Keratinocyte (primary cell): ENCODE data around the gene CYTH1. TPM values are rescaled to one million over a fixed set of nuclear protein-coding genes. Genes with fewer than 3 reads are reported as not detected.

Source experiments
- DNase-seq: peaks from one replicate; pipeline ENCODE4 v3.0.0-alpha.2; 2011; ENCODE audit warnings: low read depth, missing footprints, low spot score
- FAIRE-seq: peaks from 2 replicates; lab custom pipeline; 2011; peaks lifted over from hg19 to GRCh38; lab: Jason Lieb, UNC
- H2AFZ ChIP-seq: 2 replicates; pipeline ENCODE4 v1.6.0; 2012; ENCODE audit warnings: low read length, control low read depth, inconsistent platforms; ENCODE audit not compliant: control insufficient read depth
- H3K27ac ChIP-seq: 2 replicates; pipeline ENCODE4 v1.5.1; 2011; ENCODE audit warnings: low read length; ENCODE audit not compliant: control insufficient read depth, insufficient read depth
- H3K27me3 ChIP-seq: 3 replicates; pipeline ENCODE4 v1.6.0; 2011; ENCODE audit warnings: low read length; ENCODE audit not compliant: control insufficient read depth, insufficient read depth; ENCODE audit errors: extremely low read depth
- H3K36me3 ChIP-seq, 2 experiments: 2 replicates in 1 of 2; 3 replicates in 1 of 2; pipeline ENCODE4 v1.5.1; 2011; ENCODE audit warnings: low read length in 2 of 2, mild to moderate bottlenecking in 1 of 2; ENCODE audit not compliant: control insufficient read depth in 2 of 2, insufficient read depth in 2 of 2; ENCODE audit errors: extremely low read depth in 1 of 2
- H3K4me1 ChIP-seq: 3 replicates; pipeline ENCODE4 v1.5.1; 2011; ENCODE audit warnings: low read length; ENCODE audit not compliant: control insufficient read depth, insufficient read depth; ENCODE audit errors: extremely low read depth
- H3K4me2 ChIP-seq: 3 replicates; pipeline ENCODE4 v1.6.0; 2011; ENCODE audit warnings: low read depth, low read length; ENCODE audit not compliant: control insufficient read depth, insufficient read depth; ENCODE audit errors: extremely low read depth
- H3K4me3 ChIP-seq, 3 experiments: fragments of 200-600 bp in 1 of 3; sonication (generic) in 1 of 3; 2 replicates in 2 of 3; 3 replicates in 1 of 3; pipeline ENCODE4 v1.5.1; 2011 to 2016; ENCODE audit warnings: low read length in 3 of 3, mild to moderate bottlenecking in 3 of 3, control low read depth in 2 of 3, inconsistent platforms in 1 of 3, low read depth in 1 of 3, mixed read lengths in 1 of 3, mixed run types in 1 of 3, moderate library complexity in 1 of 3; ENCODE audit not compliant: control insufficient read depth in 2 of 3, insufficient read depth in 2 of 3; ENCODE audit errors: extremely low read depth in 1 of 3
- H3K79me2 ChIP-seq: 2 replicates; pipeline ENCODE4 v1.6.0; 2012; ENCODE audit warnings: low read length; ENCODE audit not compliant: control insufficient read depth, insufficient read depth
- H3K9ac ChIP-seq: 3 replicates; pipeline ENCODE4 v1.6.0; 2011; ENCODE audit warnings: low read length; ENCODE audit not compliant: control insufficient read depth, insufficient read depth; ENCODE audit errors: extremely low read depth
- H3K9me1 ChIP-seq: 3 replicates; pipeline ENCODE4 v1.6.0; 2011; ENCODE audit warnings: low read length; ENCODE audit not compliant: control insufficient read depth, insufficient read depth; ENCODE audit errors: extremely low read depth
- H3K9me3 ChIP-seq: 2 replicates; pipeline ENCODE4 v1.5.1; 2012; ENCODE audit warnings: low read depth, low read length; ENCODE audit not compliant: control insufficient read depth
- H4K20me1 ChIP-seq: 3 replicates; pipeline ENCODE4 v1.6.0; 2011; ENCODE audit warnings: low read length; ENCODE audit not compliant: control insufficient read depth, insufficient read depth; ENCODE audit errors: extremely low read depth
- CTCF ChIP-seq, 3 experiments: IDR thresholded peaks in 1 of 3; conservative IDR thresholded peaks in 1 of 3; optimal IDR thresholded peaks in 1 of 3; 2 replicates in 2 of 3; 3 replicates in 1 of 3; pipeline versions ENCODE3 to v1.5.1; 2011; ENCODE audit warnings: low read length in 3 of 3, mild to moderate bottlenecking in 3 of 3, moderate library complexity in 2 of 3, control low read depth in 1 of 3, inconsistent platforms in 1 of 3; ENCODE audit not compliant: insufficient read depth in 2 of 3; ENCODE audit errors: extremely low read depth in 1 of 3
- EZH2 ChIP-seq: IDR thresholded peaks from one replicate; pipeline ENCODE4 v1.6.1; 2012; ENCODE audit warnings: inconsistent platforms, mild to moderate bottlenecking, low read length, moderate library complexity
- dilution Hi-C: fragments of 300-500 bp; cut with MboI; formaldehyde crosslinking; loops from one replicate; pipeline ENCODE4 v1.7.0; 2020; ENCODE audit warnings: low sequenced_read_pairs; ENCODE audit not compliant: extremely low pct_ligation_motif_present
- polyA plus RNA-seq, 5 experiments: library from polyadenylated mRNA; depleted of rRNA in 3 of 5; stranded (reverse) in 3 of 5; stranded (forward) in 1 of 5; unstranded in 1 of 5; fragments of >200 nt; gene quantifications; 1 replicate in 1 of 5; 2 replicates in 3 of 5; 3 replicates in 1 of 5; pipeline versions ENCODE4 v1.2.1 to v1.2.3, GENCODE V29; 2011 to 2012; ENCODE audit warnings: missing spikeins in 2 of 5, low read depth in 1 of 5, low replicate concordance in 1 of 5

Gene CYTH1
- polyA plus RNA-seq, 1 donor (not counting 4 experiments of a cell fraction or from before 2014, with no cell fraction given) = 28.3 TPM

GRCh38 chr17:78724999-78725398, 57.1 kb downstream of the CYTH1 start:
- no peak overlapping the region for H3K9ac ChIP-seq
- TF ChIP-seq EZH2 (no peak), CTCF (optimal IDR thresholded peaks at IDR 0.05 in 1 of 3, IDR thresholded peaks at IDR 0.05 in 1 of 3, conservative IDR thresholded peaks at IDR 0.05 in 1 of 3; ENCODE audit: extremely low read depth in 1 of 3, insufficient read depth in 2 of 3, low read length in 3 of 3) (no peak)
- peaks cover 6% of the 10 kb centered on the region for H3K9me1 ChIP-seq
- no peaks in the 10 kb centered on the region for H3K27me3 ChIP-seq
- H3K4me2 ChIP-seq = no peak overlapping the region
- DNase-seq (no peak), FAIRE-seq (no peak)
- no peak overlapping the region for H2AFZ ChIP-seq
- H3K4me3 ChIP-seq = no peak overlapping the region
- H3K36me3 ChIP-seq = no peaks in the 10 kb centered on the region
- dilution Hi-C loops = no loop called here
- H3K9me3 ChIP-seq = no peaks in the 10 kb centered on the region
- peaks cover 92% of the 10 kb centered on the region for H3K79me2 ChIP-seq
- peaks cover 10% of the 10 kb centered on the region for H3K4me1 ChIP-seq
- H4K20me1 ChIP-seq = peaks cover 17% of the 10 kb centered on the region
- H3K27ac ChIP-seq = no peak overlapping the region

GRCh38 chr17:78724544-78724943, 57.5 kb downstream of the CYTH1 start:
- Histone ChIP-seq H3K9ac (no peak overlapping the region), H3K27me3 (no peaks in the 10 kb centered on the region), H3K36me3 (no peaks in the 10 kb centered on the region), H3K4me1 (peaks cover 10% of the 10 kb centered on the region), H3K9me3 (no peaks in the 10 kb centered on the region), H2AFZ (no peak overlapping the region), H3K79me2 (peaks cover 92% of the 10 kb centered on the region), H3K4me2 (no peak overlapping the region), H3K9me1 (peaks cover 6% of the 10 kb centered on the region), H4K20me1 (peaks cover 17% of the 10 kb centered on the region), H3K4me3 (no peak overlapping the region), H3K27ac (no peak overlapping the region)
- FAIRE-seq = no peak
- no peak for TF ChIP-seq EZH2
- no peak for TF ChIP-seq CTCF (optimal IDR thresholded peaks at IDR 0.05 in 1 of 3, IDR thresholded peaks at IDR 0.05 in 1 of 3, conservative IDR thresholded peaks at IDR 0.05 in 1 of 3; ENCODE audit: extremely low read depth in 1 of 3, insufficient read depth in 2 of 3, low read length in 3 of 3)
- DNase-seq = no peak
- dilution Hi-C loops = no loop called here
